Endometrial microvascular endothelial cells (primary cell): Measurements from ENCODE around the gene VCL. TPM values are rescaled to one million over a fixed set of nuclear protein-coding genes. Genes with fewer than 3 reads are reported as not detected.
"Not testable (repeated sequence)": the region's sequence is repeated elsewhere in the genome, so short reads cannot be mapped to it uniquely, and the experiment has no call there.

Source experiments
- in situ Hi-C: cut with HindIII; loops from 2 replicates; pipeline ENCODE4 v1.10.0; 2017; ENCODE audit warnings: low sequenced_read_pairs, low pct_unique_long_range_greater_than_20kb; ENCODE audit errors: inconsistent ontology term
- total RNA-seq: library from RNA; depleted of rRNA; stranded (reverse); fragments of >200 nt; gene quantifications from one replicate; pipeline ENCODE4 v1.2.3, GENCODE V29; 2015; ENCODE audit errors: inconsistent ontology term

Gene VCL
- total RNA-seq, 1 donor from 2014 or later: 198 TPM

DNA sequence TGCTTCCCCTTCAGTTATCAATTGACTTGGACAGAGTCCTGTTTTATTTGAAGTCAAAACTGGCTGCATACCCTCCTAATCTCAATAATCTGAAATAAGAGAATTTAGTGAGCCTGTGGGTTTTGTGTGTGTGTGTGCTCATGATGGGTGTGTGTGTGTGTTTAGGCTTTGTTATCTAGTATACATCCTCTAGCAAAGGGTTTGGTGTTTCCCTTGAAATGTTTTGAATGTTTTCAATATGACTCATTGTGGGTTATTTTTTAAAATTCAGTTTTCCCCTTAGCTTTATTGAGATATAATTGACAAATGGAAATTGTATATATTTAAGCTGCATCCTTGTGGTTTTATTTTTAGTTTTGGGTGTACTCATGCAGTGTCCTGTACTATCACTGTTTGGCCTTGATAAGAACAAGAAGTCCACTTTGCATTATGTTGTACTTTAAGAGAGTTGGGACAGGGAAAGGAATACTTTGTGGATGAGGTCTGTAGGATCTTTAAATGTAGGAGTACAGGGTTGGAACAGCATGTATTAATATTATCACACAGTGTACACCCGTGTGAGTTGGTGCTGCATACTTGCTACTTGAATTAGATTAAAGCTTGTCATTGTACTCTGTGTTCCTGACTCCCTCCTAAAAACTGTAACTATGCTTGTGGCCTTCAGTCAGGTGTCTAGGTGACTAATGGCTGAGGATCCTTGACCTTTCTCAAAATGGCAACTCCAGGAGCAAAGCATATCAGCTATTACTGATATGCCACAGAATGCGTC lies 58.3 kb downstream of the VCL start:
- in situ Hi-C loops: no loop called here

DNA sequence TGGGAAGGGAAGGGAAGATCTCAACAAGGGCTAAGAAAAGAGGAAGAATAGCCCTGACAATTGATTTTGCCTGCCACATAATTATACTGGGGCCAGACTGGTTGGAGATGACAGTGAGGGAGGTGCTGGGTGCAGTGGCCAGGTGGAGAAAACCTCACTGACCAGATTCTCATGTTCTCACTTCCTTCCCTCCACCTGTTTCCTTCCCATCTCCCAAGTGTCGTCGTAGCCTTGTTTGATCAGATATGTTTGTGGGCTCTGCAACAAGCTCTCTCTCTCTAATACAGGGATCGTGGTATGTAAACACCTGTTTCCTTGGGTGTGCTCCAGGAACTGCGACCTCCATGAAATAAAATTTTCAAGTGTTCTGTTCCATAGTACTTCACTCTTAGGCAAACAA lies 60.2 kb downstream of the VCL start:
- in situ Hi-C loops: no loop called here

DNA sequence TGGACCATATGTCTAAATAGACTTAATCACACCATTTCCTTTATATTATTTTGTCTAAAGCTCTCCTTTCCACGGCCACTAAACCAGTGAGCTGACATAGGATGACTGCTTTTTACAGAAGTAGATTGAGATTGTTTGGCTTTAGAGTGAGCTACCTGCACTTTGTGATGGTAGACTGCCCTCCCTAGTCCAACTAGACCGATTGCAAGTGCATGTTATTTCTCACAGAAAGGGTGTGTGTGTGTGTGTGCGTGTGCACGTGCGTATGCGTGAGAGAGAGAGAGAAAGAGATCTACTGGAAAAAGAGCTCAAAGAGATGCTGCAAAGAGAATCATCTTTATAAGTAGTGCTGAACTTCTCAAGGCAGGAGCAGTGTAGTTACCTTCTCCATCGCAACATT lies 60.7 kb downstream of the VCL start:
- in situ Hi-C loops: no loop called here

DNA sequence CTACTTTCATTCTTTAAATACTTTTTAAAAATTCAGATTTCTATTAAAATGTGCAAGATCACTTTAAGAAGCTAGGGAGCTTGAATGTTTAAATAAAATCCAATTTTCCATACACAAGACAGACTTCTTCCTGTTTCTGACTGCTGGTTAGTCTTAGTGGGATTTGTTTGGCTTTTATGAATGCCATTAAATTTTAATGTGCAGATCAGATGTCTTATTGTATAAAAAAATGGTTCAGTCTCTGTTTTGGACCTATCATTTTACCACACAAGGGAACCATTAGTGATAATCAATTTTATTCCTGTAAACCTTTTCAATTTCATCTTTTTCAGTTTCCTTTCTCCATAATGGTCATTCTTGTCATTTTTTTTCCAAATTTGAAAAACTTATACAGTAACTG lies 63.2 kb downstream of the VCL start:
- in situ Hi-C loops: no loop called here

DNA sequence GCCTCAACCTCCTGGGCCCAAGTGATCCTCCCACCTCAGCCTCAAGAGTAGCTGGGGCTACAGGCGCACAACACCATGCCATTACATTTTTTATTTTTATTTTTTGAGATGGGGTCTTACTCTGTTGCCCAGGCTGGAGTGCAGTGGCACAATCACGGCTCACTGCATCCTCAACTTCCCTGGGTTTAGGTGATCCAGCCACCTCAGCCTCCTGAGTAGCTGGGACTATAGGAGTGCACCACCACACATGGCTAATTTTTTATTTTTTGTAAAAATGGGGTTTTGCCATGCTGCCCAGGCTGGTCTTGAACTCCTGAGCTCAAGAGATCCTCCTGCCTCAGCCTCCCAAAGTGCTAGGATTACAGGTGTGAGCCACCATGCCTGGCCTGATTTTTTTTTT lies 64.1 kb downstream of the VCL start:
- in situ Hi-C loops: not testable (repeated sequence)

DNA sequence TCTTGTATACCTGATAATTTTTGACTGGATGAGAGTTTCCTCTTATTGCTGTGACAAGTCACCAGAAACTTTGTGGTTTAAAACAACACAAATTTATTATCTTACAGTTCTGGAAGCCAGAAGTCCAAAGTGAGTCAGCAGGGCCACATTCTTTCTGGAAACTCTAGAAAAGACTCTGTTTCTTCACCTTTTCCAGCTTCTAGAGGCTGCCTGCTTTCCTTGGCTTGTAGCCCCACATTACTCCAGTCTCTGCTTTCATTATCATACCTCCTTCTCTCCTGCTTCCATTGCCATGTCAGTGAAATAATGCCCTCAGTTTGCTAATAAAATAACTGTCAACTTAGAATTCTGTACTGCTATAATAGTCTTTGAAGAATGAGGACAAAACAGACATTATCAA lies 65.3 kb downstream of the VCL start:
- in situ Hi-C loops: no loop called here

DNA sequence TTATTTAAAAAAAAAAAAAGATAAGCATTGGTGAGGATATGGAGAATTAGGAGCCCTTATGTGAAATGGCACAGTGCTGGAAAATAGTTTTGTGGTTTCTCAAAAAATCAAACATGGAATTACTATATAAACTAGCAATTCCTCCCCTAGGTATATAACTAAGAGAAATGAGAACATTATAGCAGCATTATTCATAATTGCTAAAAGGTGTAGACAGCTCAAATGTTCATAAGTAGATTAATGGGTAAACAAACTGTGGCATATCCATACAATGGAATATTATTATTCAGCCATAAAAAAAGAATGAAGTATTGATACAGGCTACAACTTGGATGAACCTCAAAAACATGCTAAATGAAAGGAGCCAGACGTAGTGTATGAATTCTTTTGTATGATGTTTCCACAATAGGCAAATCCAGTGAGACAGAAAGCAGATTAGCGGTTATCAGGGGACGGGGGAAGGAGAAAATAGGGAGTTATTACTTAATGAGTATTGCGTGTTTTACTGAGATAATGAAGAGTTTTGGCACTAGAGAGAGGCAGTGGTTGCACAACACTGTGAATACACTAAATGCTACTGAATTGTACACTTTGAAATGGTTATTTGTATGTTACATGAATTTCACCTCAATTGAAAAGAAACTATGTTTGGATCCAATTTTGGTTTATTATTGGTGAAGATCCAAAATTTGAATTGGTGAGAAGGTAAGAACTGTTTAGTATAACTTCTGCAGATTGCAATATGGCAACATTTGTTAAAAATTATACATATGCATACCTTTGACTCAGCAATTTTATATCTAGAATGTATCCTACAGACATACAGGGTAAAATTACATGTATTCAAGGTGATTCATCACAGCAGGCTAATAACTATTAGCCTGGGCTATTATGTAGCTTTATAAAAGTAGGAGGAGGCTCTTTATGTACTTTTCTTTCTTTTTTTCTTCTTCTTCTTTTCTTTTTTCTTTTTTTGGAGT lies 69.7 kb downstream of the VCL start:
- in situ Hi-C loops: no loop called here

DNA sequence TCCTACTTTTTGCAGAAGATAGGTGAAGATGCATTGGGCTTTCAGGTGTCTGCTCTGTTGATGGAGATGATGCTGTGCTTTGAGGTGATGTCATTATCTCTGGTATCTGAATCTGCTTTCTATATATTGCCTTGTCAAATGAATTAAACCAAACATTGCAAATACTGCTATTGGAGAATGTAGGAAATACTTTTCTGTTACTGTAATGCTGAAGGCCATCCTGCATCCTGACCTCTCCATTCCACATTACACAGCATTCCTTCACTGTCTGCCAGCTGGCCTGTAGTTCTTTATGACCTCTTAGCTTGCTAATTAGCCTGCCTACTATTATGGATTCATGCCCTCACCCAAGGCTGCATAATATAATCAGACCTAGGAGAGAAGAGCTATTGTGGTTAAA lies 73.2 kb downstream of the VCL start:
- in situ Hi-C loops: no loop called here

DNA sequence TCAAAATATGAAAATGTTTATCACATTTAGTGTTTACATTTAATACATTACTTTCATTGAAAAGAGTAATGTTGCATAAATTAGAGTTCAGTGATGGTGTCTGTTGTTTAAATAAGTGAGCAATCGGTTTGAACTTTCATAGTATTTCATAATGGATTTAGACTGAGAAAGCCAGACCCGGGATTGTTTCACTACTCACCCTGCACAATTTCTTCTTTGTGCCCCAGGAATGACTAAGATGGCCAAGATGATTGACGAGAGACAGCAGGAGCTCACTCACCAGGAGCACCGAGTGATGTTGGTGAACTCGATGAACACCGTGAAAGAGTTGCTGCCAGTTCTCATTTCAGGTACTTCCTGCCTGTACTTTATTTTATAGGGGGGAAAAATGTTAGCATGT lies 74.6 kb downstream of the VCL start:
- in situ Hi-C loops: no loop called here

DNA sequence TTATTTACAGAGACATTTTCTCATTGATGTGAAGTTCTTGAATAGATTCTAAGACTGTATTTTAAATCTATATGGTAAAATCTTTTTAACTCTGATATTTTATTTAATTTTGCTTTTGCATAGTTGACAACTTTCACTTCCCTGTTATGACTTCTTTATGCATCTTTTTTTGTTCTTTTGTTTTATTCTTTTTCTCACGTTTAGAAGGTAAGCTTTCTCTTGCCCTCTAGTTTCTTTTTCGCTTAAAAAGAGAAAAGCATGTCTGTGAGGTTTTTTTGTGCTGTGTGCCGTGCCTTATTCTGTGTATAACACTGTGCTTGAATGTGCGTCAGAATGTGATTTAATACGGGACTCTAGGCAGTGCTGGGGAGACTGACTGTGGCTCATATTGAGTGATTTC lies 78.0 kb downstream of the VCL start:
- in situ Hi-C loops: no loop called here

DNA sequence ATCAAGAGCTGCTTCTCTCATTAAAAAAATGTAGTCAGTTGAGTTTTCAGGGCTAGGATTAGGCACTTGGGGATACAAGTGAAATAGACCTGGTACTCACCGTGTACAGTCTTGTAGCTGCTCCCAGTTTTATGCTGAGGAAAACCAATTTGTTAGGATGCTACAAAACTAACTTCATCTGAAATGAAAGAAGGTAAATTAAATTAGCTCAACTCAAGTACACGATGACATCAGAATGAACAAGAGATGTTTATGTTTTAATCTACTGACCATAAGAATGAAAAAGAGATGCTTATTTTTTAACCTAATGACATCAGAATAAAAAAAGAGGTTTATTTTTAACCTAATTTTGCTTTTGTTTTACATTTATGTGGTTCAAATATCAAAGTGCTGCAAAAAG lies 79.0 kb downstream of the VCL start:
- in situ Hi-C loops: no loop called here

DNA sequence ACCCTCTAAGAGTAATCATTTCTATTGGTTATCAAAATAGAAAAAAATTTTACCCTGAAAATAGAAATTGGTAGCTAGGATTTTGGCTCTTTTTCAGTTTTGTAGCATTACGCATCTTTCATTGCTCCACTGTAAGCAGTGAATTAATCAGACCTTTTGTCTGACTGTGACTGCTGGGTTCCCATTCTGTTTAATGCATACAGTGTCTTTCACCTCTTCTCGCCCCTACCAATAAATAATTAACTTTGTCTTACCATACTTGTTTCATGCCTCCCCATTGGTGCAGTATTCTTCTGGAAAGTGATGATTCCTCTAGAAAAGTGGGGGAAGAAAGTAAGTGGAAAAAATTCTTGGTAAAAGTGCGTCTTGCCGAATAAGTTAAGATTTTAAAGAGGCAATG lies 79.5 kb downstream of the VCL start:
- in situ Hi-C loops: no loop called here

DNA sequence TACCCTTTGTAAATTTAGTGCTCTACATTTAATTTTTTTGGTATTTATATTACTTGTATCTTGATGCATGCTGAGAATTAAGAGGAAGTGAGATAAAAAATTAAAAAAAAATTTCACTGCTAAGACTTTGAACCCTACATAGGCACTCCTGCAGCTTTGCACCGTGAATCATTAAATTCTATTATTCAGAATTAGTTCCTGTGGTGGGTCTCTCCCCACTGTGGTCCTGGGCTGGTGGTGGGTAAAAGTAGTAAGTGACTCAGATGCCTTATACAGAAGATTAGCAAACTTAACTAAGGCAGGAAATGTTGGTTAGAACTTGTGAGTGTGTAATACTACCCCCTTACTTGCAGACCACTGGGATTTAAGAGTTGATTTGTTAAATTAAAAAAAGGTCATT lies 80.1 kb downstream of the VCL start:
- in situ Hi-C loops: no loop called here

DNA sequence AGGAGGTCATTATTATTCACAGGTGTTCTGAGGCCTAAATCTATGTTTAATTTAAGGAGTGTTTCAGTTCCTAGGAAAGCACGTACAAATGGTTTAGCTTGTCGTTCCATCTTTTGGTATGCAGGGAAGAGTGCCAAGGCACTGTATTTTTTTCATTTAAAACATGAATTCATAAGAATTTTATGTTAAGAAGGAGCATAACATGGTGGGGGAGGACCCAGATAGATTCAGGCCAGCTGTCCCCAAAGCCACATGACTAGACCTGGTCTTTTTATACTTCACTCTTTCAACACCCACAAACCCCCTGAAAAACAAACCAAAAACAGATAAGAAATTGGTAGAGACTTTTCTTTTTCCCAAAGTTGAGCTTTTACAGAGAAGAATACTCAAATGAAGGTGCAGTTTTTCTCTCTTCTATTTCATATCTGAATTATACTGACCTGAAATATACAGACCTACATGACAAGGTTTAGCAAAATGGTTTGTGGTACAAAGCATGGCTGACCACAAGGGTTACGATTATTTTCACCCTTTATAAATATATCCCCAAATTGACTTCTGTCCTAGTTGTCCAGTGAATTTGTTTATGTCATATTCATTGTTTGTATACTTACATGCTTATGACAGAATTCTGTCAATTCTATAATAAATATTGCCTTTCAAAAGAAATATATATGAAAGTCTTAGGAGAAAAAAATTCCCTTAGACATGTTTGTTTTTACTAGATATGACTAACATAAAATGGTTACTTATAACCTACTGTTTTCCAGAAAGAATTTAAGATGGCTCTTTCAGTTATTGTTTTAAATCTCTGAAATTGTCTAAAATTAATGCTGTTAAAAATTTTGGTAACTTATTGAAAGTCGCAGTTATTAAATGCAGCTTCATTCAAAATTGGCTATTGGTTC lies 81.4 kb downstream of the VCL start:
- in situ Hi-C loops: no loop called here

DNA sequence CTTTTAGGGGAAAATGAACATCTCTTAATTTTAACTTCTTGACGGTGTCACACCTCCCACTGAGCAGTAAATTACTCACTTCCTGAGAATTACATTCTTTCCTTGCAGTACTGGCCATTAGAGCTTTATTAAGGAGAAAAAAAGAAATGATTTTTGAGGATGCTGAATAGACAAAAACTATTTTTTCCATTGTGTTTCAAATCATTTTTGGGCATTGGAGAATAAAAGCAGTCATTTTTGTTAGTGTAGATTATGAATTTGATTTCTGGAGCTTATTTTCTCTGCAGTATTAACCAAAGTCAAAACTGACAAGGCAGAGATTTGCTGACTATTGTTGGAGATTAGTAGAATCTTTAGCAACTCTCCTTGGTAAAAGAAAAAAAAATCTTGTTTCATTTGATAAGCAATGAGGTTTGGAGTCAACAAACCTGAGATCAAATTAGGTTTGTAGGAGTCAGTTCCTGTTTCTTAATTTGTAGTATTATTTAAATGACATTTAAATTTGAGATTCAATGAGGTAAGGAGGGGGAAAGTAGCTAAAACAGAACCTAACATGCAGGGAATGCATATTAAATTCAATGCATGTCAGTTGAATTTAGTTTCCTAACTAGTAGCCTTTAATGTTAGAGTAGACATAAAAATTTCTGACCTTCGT lies 82.1 kb downstream of the VCL start:
- in situ Hi-C loops: no loop called here

DNA sequence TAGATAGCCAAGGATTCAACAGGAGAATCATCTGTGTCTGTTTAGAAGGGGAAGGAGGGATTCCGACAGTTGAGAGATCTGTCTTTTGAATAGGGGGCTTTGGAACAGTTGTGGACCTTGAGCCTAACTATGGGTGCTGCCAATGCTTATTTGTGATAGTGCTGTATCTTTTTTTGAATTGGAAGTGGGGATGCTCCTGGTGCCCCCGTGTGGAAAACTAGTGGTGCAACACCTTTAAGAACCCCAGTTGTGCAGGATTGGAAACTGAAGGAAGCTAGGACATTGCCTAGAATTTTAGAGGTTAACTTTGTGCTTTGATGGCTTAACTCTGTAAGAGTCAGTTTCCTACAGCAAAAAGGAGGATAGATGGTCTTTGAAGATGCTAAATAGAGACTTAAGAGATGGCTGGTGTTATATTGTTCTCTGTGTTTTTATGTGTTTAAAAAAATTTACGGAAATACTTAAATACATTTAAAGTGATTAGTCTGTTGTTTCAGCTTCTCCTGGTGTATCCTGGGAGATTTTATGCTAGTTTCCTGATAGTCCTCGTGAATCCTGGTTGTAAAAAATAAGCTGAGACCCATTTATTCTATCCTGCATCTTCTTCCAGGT lies 83.4 kb downstream of the VCL start:
- in situ Hi-C loops: no loop called here

DNA sequence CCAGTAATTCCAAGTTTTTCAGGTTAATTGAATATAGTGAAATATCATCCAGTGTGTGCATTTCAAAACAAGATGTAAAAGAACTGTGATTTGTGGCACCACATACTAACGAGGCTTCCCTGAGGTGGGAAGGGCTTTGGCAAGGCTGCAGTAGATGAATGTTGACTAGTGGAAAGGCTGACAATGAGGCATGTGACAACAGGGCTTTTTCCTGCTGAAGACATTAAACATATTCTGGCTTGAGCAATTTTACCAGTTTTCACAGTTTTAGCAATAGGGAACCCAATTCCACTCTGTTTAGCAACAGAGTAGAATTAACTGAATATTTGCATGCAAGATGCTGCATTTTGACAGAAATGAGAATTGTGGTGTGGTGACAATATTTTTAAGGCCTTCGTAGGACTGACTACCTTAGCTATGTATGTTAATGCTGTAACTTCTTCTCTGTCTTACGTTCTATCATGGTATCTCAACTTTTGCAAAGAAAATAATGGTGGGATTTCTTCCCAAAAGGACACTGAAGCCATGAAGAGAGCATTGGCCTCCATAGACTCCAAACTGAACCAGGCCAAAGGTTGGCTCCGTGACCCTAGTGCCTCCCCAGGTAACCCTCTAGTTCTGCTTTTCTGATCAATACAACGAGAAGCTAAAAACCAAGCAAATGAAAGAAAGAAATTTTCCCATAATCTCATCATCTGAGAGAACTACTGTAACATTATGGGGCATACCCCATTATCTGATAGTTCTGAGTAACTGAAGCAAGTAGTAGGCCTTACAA lies 84.2 kb downstream of the VCL start:
- in situ Hi-C loops: no loop called here

DNA sequence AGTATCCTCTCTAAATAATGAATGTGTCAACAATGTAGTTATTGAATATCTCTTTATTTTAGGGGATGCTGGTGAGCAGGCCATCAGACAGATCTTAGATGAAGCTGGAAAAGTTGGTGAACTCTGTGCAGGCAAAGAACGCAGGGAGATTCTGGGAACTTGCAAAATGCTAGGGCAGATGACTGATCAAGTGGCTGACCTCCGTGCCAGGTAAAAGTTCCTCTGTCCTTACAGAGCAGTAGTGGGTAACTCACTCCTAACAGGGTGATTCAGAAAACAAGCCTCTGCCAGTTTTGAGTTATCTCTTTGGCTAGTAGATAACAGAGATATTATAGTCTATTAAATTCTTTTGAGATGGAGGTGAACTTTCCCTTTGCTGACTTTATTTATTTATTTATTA lies 85.4 kb downstream of the VCL start:
- in situ Hi-C loops: no loop called here
